ENCODE results near the gene C3orf20. TPM values are rescaled to one million over a fixed set of nuclear protein-coding genes. Genes with fewer than 3 reads are reported as not detected.

C3orf20 gene
- total RNA-seq, 3 donors from 2014 or later: 0.15 to 0.16 TPM; not detected in 1

DNA sequence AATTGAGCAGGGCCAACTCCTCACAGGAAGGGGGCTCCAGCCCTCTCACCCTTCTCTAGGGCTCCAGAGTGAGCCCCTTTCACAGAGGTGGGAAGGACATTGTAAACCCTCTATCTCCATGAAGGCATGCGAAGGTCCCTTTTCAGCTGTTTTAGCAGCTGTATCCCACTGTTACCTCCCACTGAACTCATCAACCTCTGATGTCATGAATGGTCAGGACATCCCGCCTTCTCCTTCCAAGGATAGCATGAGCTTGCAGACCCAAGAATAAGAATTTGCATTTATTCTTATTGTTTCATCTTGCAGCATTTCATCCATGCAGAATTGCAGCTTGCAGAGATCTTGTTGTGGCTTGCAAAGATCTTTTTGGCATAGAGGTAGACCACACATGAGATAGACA lies 119.5 kb downstream of the C3orf20 start:
- Histone ChIP-seq H3K4me3 (no peak overlapping the region), H3K36me3 (no peaks in the 10 kb centered on the region), H3K9me3 (no peaks in the 10 kb centered on the region), H3K27ac (no peak overlapping the region), H3K27me3 (no peaks in the 10 kb centered on the region), H3K4me1 (no peaks in the 10 kb centered on the region)
- intact Hi-C loops (cut with DNase I; ENCODE audit: low total_unique reads): no loop called here
- no peak for DNase-seq (ENCODE audit: low spot score in 2 of 2)
- TF ChIP-seq, protein P1, sequence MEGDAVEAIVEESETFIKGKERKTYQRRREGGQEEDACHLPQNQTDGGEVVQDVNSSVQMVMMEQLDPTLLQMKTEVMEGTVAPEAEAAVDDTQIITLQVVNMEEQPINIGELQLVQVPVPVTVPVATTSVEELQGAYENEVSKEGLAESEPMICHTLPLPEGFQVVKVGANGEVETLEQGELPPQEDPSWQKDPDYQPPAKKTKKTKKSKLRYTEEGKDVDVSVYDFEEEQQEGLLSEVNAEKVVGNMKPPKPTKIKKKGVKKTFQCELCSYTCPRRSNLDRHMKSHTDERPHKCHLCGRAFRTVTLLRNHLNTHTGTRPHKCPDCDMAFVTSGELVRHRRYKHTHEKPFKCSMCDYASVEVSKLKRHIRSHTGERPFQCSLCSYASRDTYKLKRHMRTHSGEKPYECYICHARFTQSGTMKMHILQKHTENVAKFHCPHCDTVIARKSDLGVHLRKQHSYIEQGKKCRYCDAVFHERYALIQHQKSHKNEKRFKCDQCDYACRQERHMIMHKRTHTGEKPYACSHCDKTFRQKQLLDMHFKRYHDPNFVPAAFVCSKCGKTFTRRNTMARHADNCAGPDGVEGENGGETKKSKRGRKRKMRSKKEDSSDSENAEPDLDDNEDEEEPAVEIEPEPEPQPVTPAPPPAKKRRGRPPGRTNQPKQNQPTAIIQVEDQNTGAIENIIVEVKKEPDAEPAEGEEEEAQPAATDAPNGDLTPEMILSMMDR (IDR thresholded peaks at IDR 0.05): no peak
- no peak for TF ChIP-seq POLR2A (IDR thresholded peaks at IDR 0.05)
- TF ChIP-seq POLR2AphosphoS5 (IDR thresholded peaks at IDR 0.05): no peak

DNA sequence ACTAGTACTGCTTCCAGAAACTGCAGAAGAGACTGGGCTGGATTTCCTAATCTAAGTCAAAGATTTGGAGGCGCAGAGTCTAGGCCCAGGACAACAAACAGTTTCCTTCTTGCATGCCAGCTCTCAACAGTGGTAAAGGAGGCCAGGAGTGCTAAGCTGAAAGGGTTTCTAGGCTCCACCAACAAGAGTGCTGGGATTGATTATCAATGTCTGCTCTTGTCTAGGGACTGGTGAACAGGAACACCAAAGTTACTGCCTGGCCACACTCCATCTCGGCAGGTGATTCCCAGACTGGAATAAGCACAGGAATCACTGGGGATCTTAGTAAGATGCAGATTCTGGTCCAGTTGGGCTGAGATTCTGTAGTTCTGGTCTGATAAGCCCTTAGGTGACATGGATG lies 121.1 kb downstream of the C3orf20 start:
- Histone ChIP-seq H3K4me1 (no peaks in the 10 kb centered on the region), H3K36me3 (no peaks in the 10 kb centered on the region), H3K27me3 (no peaks in the 10 kb centered on the region), H3K27ac (no peak overlapping the region), H3K4me3 (no peak overlapping the region), H3K9me3 (no peaks in the 10 kb centered on the region)
- intact Hi-C loops (cut with DNase I; ENCODE audit: low total_unique reads): no loop called here
- TF ChIP-seq POLR2AphosphoS5 (IDR thresholded peaks at IDR 0.05) (no peak), POLR2A (IDR thresholded peaks at IDR 0.05) (no peak)
- TF ChIP-seq, protein P1 (IDR thresholded peaks at IDR 0.05): no peak
- DNase-seq (ENCODE audit: low spot score in 2 of 2): no peak

DNA sequence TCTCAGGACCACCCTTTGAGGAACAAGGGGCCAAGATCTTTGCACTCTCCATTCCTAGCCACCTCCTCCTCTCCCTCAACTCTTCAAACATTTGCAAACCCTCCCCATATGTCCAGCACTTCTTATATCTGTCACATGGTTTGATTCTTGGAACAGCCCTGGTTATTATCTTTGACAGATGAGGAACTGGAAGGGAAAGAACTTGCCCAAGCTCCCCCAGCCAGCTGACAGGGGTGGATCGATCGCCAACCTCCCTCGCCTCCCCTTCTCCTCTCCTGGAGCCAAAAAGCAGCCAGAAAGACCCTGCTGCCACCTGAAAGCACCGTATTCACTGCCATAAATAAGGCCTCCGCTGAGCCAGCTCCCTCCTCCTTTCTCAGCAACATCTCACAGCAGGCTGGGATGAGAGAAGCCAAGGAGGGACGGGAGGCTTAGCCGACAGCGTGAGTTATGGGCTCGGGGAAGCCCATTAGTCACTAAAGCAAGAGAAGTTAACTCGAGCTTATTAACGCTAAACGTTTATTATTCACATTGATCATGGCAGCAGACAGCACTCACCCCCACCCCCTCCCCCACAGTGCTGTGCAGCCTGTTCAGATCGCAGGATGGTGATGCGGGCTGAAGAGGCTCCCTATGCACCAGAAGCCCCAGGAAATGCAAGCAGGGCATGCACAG lies 121.6 kb downstream of the C3orf20 start:
- Histone ChIP-seq H3K27ac (no peak overlapping the region), H3K4me1 (no peaks in the 10 kb centered on the region), H3K36me3 (no peaks in the 10 kb centered on the region), H3K9me3 (no peaks in the 10 kb centered on the region), H3K27me3 (no peaks in the 10 kb centered on the region), H3K4me3 (no peak overlapping the region)
- TF ChIP-seq, protein P1 (IDR thresholded peaks at IDR 0.05): no peak
- TF ChIP-seq POLR2A (IDR thresholded peaks at IDR 0.05): no peak
- no peak for TF ChIP-seq POLR2AphosphoS5 (IDR thresholded peaks at IDR 0.05)
- intact Hi-C loops (cut with DNase I; ENCODE audit: low total_unique reads): no loop called here
- no peak for DNase-seq (ENCODE audit: low spot score in 2 of 2)

DNA sequence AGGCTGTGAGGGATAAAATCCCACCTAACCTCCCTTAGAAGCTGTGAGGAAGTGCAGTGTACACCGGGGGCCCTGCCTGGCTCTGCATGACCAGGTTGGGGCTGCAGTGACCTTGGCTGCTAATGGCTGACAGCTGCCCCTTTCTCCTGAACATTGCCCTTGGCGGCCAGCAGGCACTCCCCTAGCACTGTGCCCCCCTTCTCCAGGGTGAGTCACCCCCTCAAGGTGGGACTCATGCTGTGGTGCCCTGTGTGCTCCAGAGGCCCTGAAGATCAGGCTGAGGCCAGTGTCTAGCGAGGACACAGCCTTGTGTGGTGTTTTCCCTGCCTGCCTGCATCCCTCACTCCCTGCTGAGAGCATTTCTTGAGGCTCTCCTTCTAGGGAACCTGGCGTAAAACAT lies 122.8 kb downstream of the C3orf20 start:
- no peak for DNase-seq (ENCODE audit: low spot score in 2 of 2)
- no peaks in the 10 kb centered on the region for H3K9me3 ChIP-seq
- no peak overlapping the region for H3K27ac ChIP-seq
- TF ChIP-seq POLR2AphosphoS5 (IDR thresholded peaks at IDR 0.05) (no peak), POLR2A (IDR thresholded peaks at IDR 0.05) (no peak)
- TF ChIP-seq, protein P1 (IDR thresholded peaks at IDR 0.05): no peak
- intact Hi-C loops (cut with DNase I; ENCODE audit: low total_unique reads): no loop called here
- no peak overlapping the region for H3K4me3 ChIP-seq
- no peaks in the 10 kb centered on the region for H3K4me1 ChIP-seq
- H3K36me3 ChIP-seq: no peaks in the 10 kb centered on the region
- no peaks in the 10 kb centered on the region for H3K27me3 ChIP-seq

- no peak for DNase-seq (ENCODE audit: low spot score in 2 of 2)
- no peaks in the 10 kb centered on the region for H3K36me3 ChIP-seq
- no peak overlapping the region for H3K27ac ChIP-seq
- no peaks in the 10 kb centered on the region for H3K9me3 ChIP-seq
- no peak overlapping the region for H3K4me3 ChIP-seq
- no peaks in the 10 kb centered on the region for H3K27me3 ChIP-seq
- intact Hi-C loops (cut with DNase I; ENCODE audit: low total_unique reads): no loop called here
- H3K4me1 ChIP-seq: no peaks in the 10 kb centered on the region
- TF ChIP-seq, protein P1 (IDR thresholded peaks at IDR 0.05): no peak
- no peak for TF ChIP-seq POLR2A (IDR thresholded peaks at IDR 0.05)
- TF ChIP-seq POLR2AphosphoS5 (IDR thresholded peaks at IDR 0.05): no peak
These were observed 123.3 kb downstream of the C3orf20 start for GRCh38 chr3:14798231-14798630.
